Ovary (tissue), 9 donors: ENCODE data around the gene POLR1E. TPM values are rescaled to one million over a fixed set of nuclear protein-coding genes. Genes with fewer than 3 reads are reported as not detected.

ENCODE experiments used
- DNase-seq, 5 donors: peaks; one replicate each; pipeline ENCODE4 v3.0.0-alpha.2; 2019 to 2020
- H3K27ac ChIP-seq, 2 donors: fragments of 200-600 bp; one replicate each; pipeline versions ENCODE4 v1.5.1 to v1.8.0; 2019 to 2022
- H3K27me3 ChIP-seq: fragments of 200-600 bp; one replicate; pipeline ENCODE4 v1.8.0; 2022
- H3K36me3 ChIP-seq: fragments of 200-600 bp; sonication (generic); one replicate; pipeline ENCODE4 v1.5.1; 2019
- H3K4me1 ChIP-seq: one replicate; pipeline ENCODE4 v1.8.1; 2013; ENCODE audit warnings: mild to moderate bottlenecking, moderate library complexity; ENCODE audit not compliant: insufficient read depth
- H3K4me3 ChIP-seq: fragments of 200-600 bp; sonication (generic); one replicate; pipeline ENCODE4 v1.5.1; 2017
- H3K9me3 ChIP-seq, 2 donors: fragments of 200-600 bp in 1 of 2; sonication (generic) in 1 of 2; one replicate each; pipeline versions ENCODE4 v1.5.1 to v1.8.1; 2013 to 2019; ENCODE audit warnings: mild to moderate bottlenecking in 1 of 2, moderate library complexity in 1 of 2
- EP300 ChIP-seq: sonication (generic); formaldehyde crosslinking; IDR thresholded peaks from one replicate; pipeline ENCODE4 v1.6.1; 2017; ENCODE audit warnings: antibody characterized with exemption
- POLR2A ChIP-seq: fragments of 450-650 bp; IDR thresholded peaks from one replicate; pipeline ENCODE4 v1.6.1; 2017; ENCODE audit warnings: antibody characterized with exemption, mild to moderate bottlenecking, moderate library complexity
- whole genome bisulfite sequencing, 3 donors: extraction: QIAGEN DNeasy Blood & Tissue Kit in 1 of 3; methylation state at CpG; one replicate each; pipeline versions ENCODE4 v1.1.5 to v1.1.7; 2013 to 2017; 5-methylcytosine and 5-hydroxymethylcytosine counted together
- intact Hi-C, 4 donors: fragments of 100-400 bp; cut with DNase I; formaldehyde crosslinking; loops; one replicate each; pipeline versions ENCODE4 v1.11.0 to v1.15.1; 2022 to 2023
- polyA plus RNA-seq, 2 donors: library from polyadenylated mRNA; stranded (reverse); fragments of 200-250 nt in 1 of 2; fragments of 350-450 nt in 1 of 2; fragmentation: Illumina TruSeq in 1 of 2; extraction: RNeasy Lipid Tissue Mini Kit (QIAGEN cat#74804) in 1 of 2; gene quantifications; one replicate each; pipeline ENCODE4 v1.2.3, GENCODE V29; 2013 to 2014
- total RNA-seq, 7 donors: library from RNA; depleted of rRNA in 2 of 7; stranded (reverse); fragments of >200 nt in 2 of 7; fragmentation: NEBNext Ultra II Directional in 3 of 7; extraction: Animal tissue kit (Norgen Biotek cat#: 25700) in 3 of 7; gene quantifications; one replicate each; pipeline versions ENCODE4 v1.1.0 to v1.2.4, GENCODE V29; 2016 to 2023
- TF ChIP-seq, protein P1 (sequence below), 3 donors: fragments of 450-650 bp in 2 of 3; fragments of 200-600 bp in 1 of 3; IDR thresholded peaks; one replicate each; pipeline versions ENCODE4 v1.5.1 to v1.8.0; 2016 to 2022; ENCODE audit warnings: antibody characterized with exemption in 3 of 3, mild to moderate bottlenecking in 1 of 3
- donor health status: DM: no; HTN: no; CAD: no; lungs with moderate emphysema.
- donor health status: DM: no; HTN: no; CAD: no.
- donor health status: Bipolar disorder and iron deficiency.
- donor health status: DM: yes; HTN: yes; CAD: no.
- donor health status: DM: no; HTN: no; CAD: no.
- donor health status: DM: yes; HTN: yes; CAD: no.

POLR1E gene
- total and polyA plus RNA-seq, 9 donors, result 26.3 to 48.9 (median 39.1) TPM

DNA sequence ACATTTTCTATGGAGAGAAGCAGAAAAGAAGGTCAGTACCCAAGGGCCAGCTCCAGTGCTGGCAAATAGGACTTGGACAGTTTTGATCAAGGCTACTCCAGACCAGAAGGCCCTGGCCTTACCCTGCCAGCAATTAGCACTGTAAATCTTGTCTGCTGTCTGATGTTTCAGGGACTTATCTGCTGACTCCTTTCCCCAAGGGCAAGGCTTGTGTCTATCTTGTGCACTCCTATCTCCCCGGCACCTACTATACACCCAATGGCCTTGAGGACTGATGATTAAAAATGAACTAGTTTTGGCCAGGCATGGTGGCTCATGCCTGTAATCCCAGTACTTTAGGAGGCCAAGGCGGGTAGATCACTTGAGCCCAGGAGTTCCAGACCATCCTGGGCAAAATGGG, 37.2 kb downstream of the POLR1E start:
- Histone ChIP-seq H3K27ac (no peak overlapping the region), H3K9me3 (no peaks in the 10 kb centered on the region), H3K4me3 (no peak overlapping the region), H3K36me3 (no peaks in the 10 kb centered on the region), H3K4me1 (no peaks in the 10 kb centered on the region), H3K27me3 (no peaks in the 10 kb centered on the region)
- intact Hi-C loops, result no loop called here
- no peak for TF ChIP-seq POLR2A
- TF ChIP-seq EP300, result no peak
- TF ChIP-seq, protein P1, sequence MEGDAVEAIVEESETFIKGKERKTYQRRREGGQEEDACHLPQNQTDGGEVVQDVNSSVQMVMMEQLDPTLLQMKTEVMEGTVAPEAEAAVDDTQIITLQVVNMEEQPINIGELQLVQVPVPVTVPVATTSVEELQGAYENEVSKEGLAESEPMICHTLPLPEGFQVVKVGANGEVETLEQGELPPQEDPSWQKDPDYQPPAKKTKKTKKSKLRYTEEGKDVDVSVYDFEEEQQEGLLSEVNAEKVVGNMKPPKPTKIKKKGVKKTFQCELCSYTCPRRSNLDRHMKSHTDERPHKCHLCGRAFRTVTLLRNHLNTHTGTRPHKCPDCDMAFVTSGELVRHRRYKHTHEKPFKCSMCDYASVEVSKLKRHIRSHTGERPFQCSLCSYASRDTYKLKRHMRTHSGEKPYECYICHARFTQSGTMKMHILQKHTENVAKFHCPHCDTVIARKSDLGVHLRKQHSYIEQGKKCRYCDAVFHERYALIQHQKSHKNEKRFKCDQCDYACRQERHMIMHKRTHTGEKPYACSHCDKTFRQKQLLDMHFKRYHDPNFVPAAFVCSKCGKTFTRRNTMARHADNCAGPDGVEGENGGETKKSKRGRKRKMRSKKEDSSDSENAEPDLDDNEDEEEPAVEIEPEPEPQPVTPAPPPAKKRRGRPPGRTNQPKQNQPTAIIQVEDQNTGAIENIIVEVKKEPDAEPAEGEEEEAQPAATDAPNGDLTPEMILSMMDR (IDR thresholded peaks at IDR 0.05), result no peak
- 82 to 89% (median 88%) methylated on average over 2 of the region's 2 CpGs for WGBS, 3 donors
- no peak for DNase-seq

DNA sequence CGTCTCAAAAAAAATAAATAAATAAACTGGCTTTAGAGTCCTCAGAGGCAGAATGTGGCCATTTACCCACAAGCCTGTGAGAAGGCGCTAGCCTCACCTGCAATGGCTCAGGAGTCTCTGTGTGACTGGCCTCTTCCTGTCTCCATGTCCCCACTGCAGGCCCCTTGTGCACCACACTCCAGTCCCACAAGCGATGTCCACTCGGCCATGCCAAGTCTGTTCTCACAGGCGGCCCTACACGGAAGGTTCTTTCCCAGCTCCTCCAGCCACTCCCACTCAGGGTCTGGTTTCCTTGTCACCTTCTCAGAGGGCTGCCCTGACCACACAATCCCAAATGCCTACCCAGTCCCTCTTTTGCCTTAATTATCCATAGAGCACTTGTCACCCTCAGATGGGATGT, 38.2 kb downstream of the POLR1E start:
- H3K4me1 ChIP-seq, result no peaks in the 10 kb centered on the region
- WGBS, 3 donors, result 89 to 90% (median 89%) methylated on average over 6 of the region's 6 CpGs
- no peaks in the 10 kb centered on the region for H3K27me3 ChIP-seq
- no peaks in the 10 kb centered on the region for H3K9me3 ChIP-seq
- no peaks in the 10 kb centered on the region for H3K36me3 ChIP-seq
- DNase-seq, result no peak
- no peak overlapping the region for H3K27ac ChIP-seq
- intact Hi-C loops, result no loop called here
- TF ChIP-seq, protein P1 (IDR thresholded peaks at IDR 0.05), result no peak
- TF ChIP-seq EP300 (no peak), POLR2A (no peak)
- H3K4me3 ChIP-seq, result no peak overlapping the region

DNA sequence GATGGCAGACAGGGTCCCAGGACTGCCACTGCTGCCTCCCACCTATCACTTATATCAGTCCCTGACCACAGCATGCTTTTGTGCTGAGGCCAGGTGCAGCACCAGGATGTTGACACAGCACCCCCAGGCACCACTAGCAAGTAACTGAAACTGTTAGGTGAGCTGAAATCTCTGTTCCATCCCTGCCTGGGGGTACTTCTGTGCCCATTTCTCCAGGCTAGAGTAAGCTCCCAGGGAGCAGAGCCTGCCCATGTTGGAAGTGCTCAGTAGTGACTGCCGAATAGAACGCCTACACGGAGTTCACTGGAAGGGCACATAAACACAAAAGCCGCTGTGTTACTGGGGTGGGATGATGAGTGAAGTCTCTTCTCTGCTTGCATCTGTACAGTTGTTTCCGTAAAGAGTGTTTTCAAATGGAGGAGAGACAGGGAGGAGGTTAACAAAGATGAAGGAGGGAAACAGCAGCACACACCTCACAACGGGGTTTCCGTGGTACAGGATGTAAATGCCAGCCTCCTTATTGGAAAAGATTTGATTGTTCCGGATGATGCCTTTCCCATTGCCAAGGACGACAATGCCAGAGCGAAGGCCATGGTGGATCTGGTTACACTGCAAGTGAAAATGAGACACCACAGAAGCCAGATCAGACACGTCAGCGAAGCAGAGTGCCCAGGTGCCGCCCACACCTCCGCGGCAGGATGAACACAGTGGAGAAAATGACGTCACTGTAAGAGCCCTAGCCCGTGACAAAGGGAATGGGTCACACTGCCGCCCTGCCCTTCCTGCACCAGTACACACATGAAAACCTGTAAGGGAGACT, 43.1 kb downstream of the POLR1E start:
- H3K27ac ChIP-seq, result no peak overlapping the region
- H3K27me3 ChIP-seq, result no peaks in the 10 kb centered on the region
- no peaks in the 10 kb centered on the region for H3K36me3 ChIP-seq
- intact Hi-C loops, result no loop called here
- WGBS, 3 donors, result 84 to 88% (median 86%) methylated on average over 18 of the region's 18 CpGs
- DNase-seq, result no peak
- no peak overlapping the region for H3K4me3 ChIP-seq
- no peaks in the 10 kb centered on the region for H3K4me1 ChIP-seq
- H3K9me3 ChIP-seq, result no peaks in the 10 kb centered on the region
- TF ChIP-seq EP300 (no peak), POLR2A (no peak)
- TF ChIP-seq, protein P1 (IDR thresholded peaks at IDR 0.05), result no peak

DNA sequence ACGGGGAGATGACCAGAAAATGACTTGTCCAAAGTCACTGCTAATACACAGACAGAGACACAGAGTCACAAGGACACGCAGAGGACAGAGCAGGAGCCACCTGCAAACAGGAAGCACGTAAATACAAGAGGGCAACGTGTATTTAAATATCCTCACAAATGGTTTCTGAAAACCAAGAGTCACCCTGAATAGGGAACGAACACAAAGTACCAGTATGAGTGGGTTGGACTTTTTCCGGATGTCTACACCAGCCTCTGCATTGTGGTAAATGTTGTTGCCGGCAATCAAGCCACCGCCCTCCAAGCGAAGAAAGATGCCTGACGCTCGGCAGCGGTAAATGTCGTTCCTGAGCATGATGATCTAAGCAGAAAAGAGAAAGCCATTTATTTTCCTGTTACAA, 46.0 kb downstream of the POLR1E start:
- no peak overlapping the region for H3K27ac ChIP-seq
- H3K4me1 ChIP-seq, result no peaks in the 10 kb centered on the region
- 95 to 96% (median 96%) methylated on average over 13 of the region's 13 CpGs for WGBS, 3 donors
- no peaks in the 10 kb centered on the region for H3K36me3 ChIP-seq
- TF ChIP-seq, protein P1 (IDR thresholded peaks at IDR 0.05), result no peak
- TF ChIP-seq EP300 (no peak), POLR2A (no peak)
- no peak overlapping the region for H3K4me3 ChIP-seq
- intact Hi-C loops, result no loop called here
- H3K9me3 ChIP-seq, result no peaks in the 10 kb centered on the region
- DNase-seq, result no peak
- H3K27me3 ChIP-seq, result no peaks in the 10 kb centered on the region
